Measurements from ENCODE around the gene RNASE11. TPM values are rescaled to one million over a fixed set of nuclear protein-coding genes. Genes with fewer than 3 reads are reported as not detected.

RNASE11 gene
- total RNA-seq, 2 experiments from 2014 or later = not detected

DNA sequence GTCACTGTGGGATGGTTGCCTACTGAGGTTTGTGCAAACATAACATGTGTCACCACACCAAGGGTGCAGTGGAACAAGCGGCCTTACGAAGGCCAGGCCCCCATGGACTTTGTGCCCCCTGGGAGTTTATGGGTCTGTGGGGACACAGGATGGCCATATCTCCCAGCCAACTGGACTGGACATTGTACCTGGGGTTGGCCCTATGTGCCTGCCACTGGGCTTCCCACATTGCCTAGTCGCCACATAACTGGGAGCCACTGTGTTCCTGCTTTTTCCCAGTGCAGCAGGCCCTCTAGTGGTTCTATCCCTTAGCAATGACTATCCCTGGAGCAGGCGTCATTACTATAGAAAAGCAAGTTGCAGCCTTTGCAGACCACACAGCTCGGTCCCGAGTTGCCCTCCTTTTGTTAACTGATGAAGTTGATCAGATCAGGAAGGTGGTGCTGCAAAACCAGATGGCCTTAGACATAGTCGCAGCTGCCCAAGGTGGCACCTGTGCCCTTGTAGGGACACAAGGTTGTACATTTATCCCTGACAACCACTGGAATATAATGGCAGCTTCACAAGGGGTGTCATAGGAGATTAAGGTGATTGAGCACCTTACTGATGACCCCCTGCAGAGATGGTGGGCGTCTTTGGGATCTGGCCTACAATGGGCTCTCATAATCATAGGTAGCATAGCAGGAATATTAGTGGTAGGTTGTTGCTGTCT is 18.5 kb upstream of the RNASE11 start:
- TF ChIP-seq, protein P1, sequence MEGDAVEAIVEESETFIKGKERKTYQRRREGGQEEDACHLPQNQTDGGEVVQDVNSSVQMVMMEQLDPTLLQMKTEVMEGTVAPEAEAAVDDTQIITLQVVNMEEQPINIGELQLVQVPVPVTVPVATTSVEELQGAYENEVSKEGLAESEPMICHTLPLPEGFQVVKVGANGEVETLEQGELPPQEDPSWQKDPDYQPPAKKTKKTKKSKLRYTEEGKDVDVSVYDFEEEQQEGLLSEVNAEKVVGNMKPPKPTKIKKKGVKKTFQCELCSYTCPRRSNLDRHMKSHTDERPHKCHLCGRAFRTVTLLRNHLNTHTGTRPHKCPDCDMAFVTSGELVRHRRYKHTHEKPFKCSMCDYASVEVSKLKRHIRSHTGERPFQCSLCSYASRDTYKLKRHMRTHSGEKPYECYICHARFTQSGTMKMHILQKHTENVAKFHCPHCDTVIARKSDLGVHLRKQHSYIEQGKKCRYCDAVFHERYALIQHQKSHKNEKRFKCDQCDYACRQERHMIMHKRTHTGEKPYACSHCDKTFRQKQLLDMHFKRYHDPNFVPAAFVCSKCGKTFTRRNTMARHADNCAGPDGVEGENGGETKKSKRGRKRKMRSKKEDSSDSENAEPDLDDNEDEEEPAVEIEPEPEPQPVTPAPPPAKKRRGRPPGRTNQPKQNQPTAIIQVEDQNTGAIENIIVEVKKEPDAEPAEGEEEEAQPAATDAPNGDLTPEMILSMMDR (conservative IDR thresholded peaks at IDR 0.05; ENCODE audit: low read length) = peak; percentile 59
- TF ChIP-seq EZH2phosphoT487 (IDR thresholded peaks at IDR 0.05; ENCODE audit: borderline replicate concordance, low read depth, low read length) = no peak
- no peak overlapping the region for H2AFZ ChIP-seq (ENCODE audit: low read length)
- no TSS peak for BruUV-seq (replicated peaks)

DNA sequence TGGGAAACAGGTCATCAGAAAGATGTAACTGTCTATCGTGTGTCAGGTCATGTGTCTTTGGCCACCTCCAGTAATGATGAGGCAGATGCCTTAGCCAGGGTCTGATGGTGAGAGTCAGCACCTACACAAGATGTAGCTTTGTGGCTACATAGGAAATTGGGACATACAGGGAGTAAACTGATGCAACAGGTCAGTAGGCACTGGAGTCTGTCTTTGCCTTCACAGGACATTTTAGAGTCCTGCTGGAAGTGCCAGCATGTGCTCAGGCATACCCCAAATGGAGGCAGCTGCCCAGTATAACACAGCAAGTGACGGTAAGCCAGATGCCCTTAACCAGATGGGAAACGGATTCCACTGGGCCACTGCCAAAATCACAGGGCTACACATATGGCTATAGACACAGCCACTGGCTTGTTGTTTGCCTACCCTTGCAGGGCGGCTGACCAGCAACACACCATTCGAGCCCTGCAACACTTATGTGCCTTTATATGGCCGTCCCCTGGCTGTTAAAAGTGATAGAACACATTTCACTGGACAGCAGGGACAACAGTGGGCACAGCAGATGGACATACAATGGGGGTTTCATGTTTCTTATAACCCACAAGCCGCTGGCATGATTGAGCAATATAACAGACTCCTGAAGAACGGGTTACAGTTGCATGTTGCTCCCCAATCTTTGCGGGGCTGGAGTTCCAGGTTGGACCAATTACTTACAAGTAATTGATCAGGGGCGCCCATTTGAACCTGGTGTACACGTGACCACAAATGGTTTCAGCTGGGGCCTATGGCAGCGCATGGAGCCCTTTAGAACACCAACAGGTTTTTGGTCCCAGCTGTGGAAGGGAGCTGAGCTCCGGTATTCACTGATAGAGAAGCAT is 16.3 kb upstream of the RNASE11 start:
- no peak for DNase-seq (ENCODE audit: low spot score)
- Histone ChIP-seq H3K4me3 (ENCODE audit: low read depth, low read length, poor library complexity, severe bottlenecking) (no peak overlapping the region), H3K4me2 (ENCODE audit: low read length) (no peak overlapping the region), H2AFZ (ENCODE audit: low read length) (no peak overlapping the region), H3K9me2 (ENCODE audit: insufficient read depth, low read length) (no peaks in the 10 kb centered on the region), H3K27ac (ENCODE audit: low read depth, low read length, poor library complexity, severe bottlenecking) (no peak overlapping the region), H4K20me1 (ENCODE audit: insufficient read depth, low read length) (no peaks in the 10 kb centered on the region), H3K36me3 (ENCODE audit: insufficient read depth, low read length) (no peaks in the 10 kb centered on the region), H3K79me2 (ENCODE audit: insufficient read depth, low read depth, low read length) (no peaks in the 10 kb centered on the region), H3K9me3 (ENCODE audit: low read length) (no peaks in the 10 kb centered on the region), H3K4me1 (ENCODE audit: insufficient read depth, low read length, poor library complexity, severe bottlenecking) (peaks cover 6% of the 10 kb centered on the region)
- no TSS peak for BruUV-seq (replicated peaks)
- CTCF ChIA-PET (ENCODE audit: unreplicated experiment) = interaction anchor here (0.5 kb wide), 1 partner anchor 419 kb away, joined by 3 read pairs; no protein-coding TSS in a partner anchor
- POLR2A ChIA-PET = interaction anchor here (0.6 kb wide), 1 partner anchor 58 kb away, joined by 4 read pairs; no protein-coding TSS in a partner anchor
- intact Hi-C loops (cut with micrococcal nuclease; ENCODE audit: unreplicated experiment) = no loop called here
- TF ChIP-seq EZH2phosphoT487 (IDR thresholded peaks at IDR 0.05; ENCODE audit: borderline replicate concordance, low read depth, low read length) = no peak
- TF ChIP-seq, protein P1 (conservative IDR thresholded peaks at IDR 0.05; ENCODE audit: low read length) = no peak

More for the DNA sequence above, 18.5 kb upstream of the RNASE11 start:
- peaks cover 17% of the 10 kb centered on the region for H3K4me1 ChIP-seq (ENCODE audit: insufficient read depth, low read length, poor library complexity, severe bottlenecking)
- no peaks in the 10 kb centered on the region for H3K9me2 ChIP-seq (ENCODE audit: insufficient read depth, low read length)
- intact Hi-C loops (cut with micrococcal nuclease; ENCODE audit: unreplicated experiment) = no loop called here
- H3K9me3 ChIP-seq (ENCODE audit: low read length) = no peaks in the 10 kb centered on the region
- no peaks in the 10 kb centered on the region for H4K20me1 ChIP-seq (ENCODE audit: insufficient read depth, low read length)
- H3K27ac ChIP-seq (ENCODE audit: low read depth, low read length, poor library complexity, severe bottlenecking) = no peak overlapping the region
- no peaks in the 10 kb centered on the region for H3K79me2 ChIP-seq (ENCODE audit: insufficient read depth, low read depth, low read length)
- H3K36me3 ChIP-seq (ENCODE audit: insufficient read depth, low read length) = no peaks in the 10 kb centered on the region
- CTCF ChIA-PET (ENCODE audit: unreplicated experiment) = no interaction called here
- POLR2A ChIA-PET = interaction anchor here (2.6 kb wide), 1 partner anchor 279 kb away, joined by 11 read pairs; no protein-coding TSS in a partner anchor
- no peak for DNase-seq (ENCODE audit: low spot score)
- no peak overlapping the region for H3K4me3 ChIP-seq (ENCODE audit: low read depth, low read length, poor library complexity, severe bottlenecking)
- H3K4me2 ChIP-seq (ENCODE audit: low read length) = no peak overlapping the region
